Activated CD4-positive, alpha-beta T cell treated with anti-CD3 and anti-CD28 coated beads for 48 hours (primary cell): ENCODE measurements around the gene CCDC27.

ENCODE experiments used
- DNase-seq: peaks from one replicate; pipeline ENCODE4 v3.0.0-alpha.2; 2020

The CCDC27 gene

GRCh38 chr1:3761296-3762010, 9.2 kb downstream of the CCDC27 start:
- no peak for DNase-seq

GRCh38 chr1:3762151-3762872, 10.1 kb downstream of the CCDC27 start:
- DNase-seq = no peak

GRCh38 chr1:3762873-3763228, 10.6 kb downstream of the CCDC27 start:
- DNase-seq = no peak

GRCh38 chr1:3763351-3764125, 11.3 kb downstream of the CCDC27 start:
- no peak for DNase-seq

GRCh38 chr1:3767328-3767925, 15.2 kb downstream of the CCDC27 start:
- DNase-seq = no peak

GRCh38 chr1:3768811-3769390, 16.7 kb downstream of the CCDC27 start:
- no peak for DNase-seq

- DNase-seq = no peak
Measured at GRCh38 chr1:3770047-3770765, 18.0 kb downstream of the CCDC27 start.

- DNase-seq = no peak
Measured at GRCh38 chr1:3771108-3772026, 19.1 kb downstream of the CCDC27 start.

GRCh38 chr1:3772027-3772714, 19.9 kb downstream of the CCDC27 start:
- DNase-seq = peak; percentile 91

- no peak for DNase-seq
Measured at GRCh38 chr1:3772715-3773571, 20.7 kb downstream of the CCDC27 start, which contains the start of gene SMIM1. Gene SMIM1, plus strand, starts transcription at chr1:3772749. Its CDS starts 2,625 bp downstream, at chr1:3775374.

- no peak for DNase-seq
Measured at GRCh38 chr1:3773572-3774275, 21.5 kb downstream of the CCDC27 start.

GRCh38 chr1:3774276-3774945, 22.2 kb downstream of the CCDC27 start:
- DNase-seq = no peak

- no peak for DNase-seq
Measured at GRCh38 chr1:3774946-3775489, 22.8 kb downstream of the CCDC27 start.

- peak; percentile 72 for DNase-seq
Measured at GRCh38 chr1:3775490-3776230, 23.4 kb downstream of the CCDC27 start.

- no peak for DNase-seq
Measured at GRCh38 chr1:3776231-3776961, 24.1 kb downstream of the CCDC27 start.

- no peak for DNase-seq
Measured at GRCh38 chr1:3777078-3777547, 24.9 kb downstream of the CCDC27 start.
